CD14-positive monocyte (primary cell): ENCODE measurements around the gene PAK5. TPM values are rescaled to one million over a fixed set of nuclear protein-coding genes. Genes with fewer than 3 reads are reported as not detected.

Source experiments
- DNase-seq, 3 donors: peaks; one replicate each; pipeline ENCODE4 v3.0.0-alpha.2; 2011 to 2022
- H2AFZ ChIP-seq: 2 replicates; pipeline ENCODE4 v1.6.0; 2012; ENCODE audit warnings: mild to moderate bottlenecking, low read depth, low read length, inconsistent platforms; ENCODE audit not compliant: insufficient read depth, poor library complexity, severe bottlenecking
- H3K27ac ChIP-seq, 2 donors: 1 replicate in 1 of 2; 2 replicates in 1 of 2; pipeline ENCODE4 v1.5.1; 2012 to 2013; ENCODE audit warnings: low read length in 2 of 2, control low read depth in 1 of 2, inconsistent platforms in 1 of 2, low read depth in 1 of 2, mild to moderate bottlenecking in 1 of 2
- H3K27me3 ChIP-seq, 2 donors: one replicate each; pipeline versions ENCODE4 v1.6.0 to v1.6.1; 2011 to 2013; ENCODE audit warnings: low read length in 2 of 2; ENCODE audit not compliant: control insufficient read depth in 2 of 2, insufficient read depth in 2 of 2
- H3K36me3 ChIP-seq, 2 donors: replicated peaks in 1 of 2; 1 replicate in 1 of 2; 2 replicates in 1 of 2; pipeline versions ENCODE4 v1.5.1 to v1.6.1; 2012 to 2013; ENCODE audit warnings: low read length in 2 of 2, control low read depth in 1 of 2, inconsistent platforms in 1 of 2, mild to moderate bottlenecking in 1 of 2; ENCODE audit not compliant: insufficient read depth in 2 of 2, control insufficient read depth in 1 of 2
- H3K4me1 ChIP-seq, 2 donors: 1 replicate in 1 of 2; 2 replicates in 1 of 2; pipeline versions ENCODE4 v1.5.1 to v1.6.1; 2012 to 2013; ENCODE audit warnings: low read length in 2 of 2, control low read depth in 1 of 2, inconsistent platforms in 1 of 2, mild to moderate bottlenecking in 1 of 2, moderate library complexity in 1 of 2; ENCODE audit not compliant: insufficient read depth in 2 of 2, control insufficient read depth in 1 of 2
- H3K4me2 ChIP-seq: replicated peaks from 2 replicates; pipeline ENCODE3; 2012; ENCODE audit warnings: low read length, moderate library complexity, mild to moderate bottlenecking; ENCODE audit not compliant: poor library complexity, severe bottlenecking; ENCODE audit errors: extremely low read depth
- H3K4me3 ChIP-seq, 3 experiments: fragments of 200-600 bp in 1 of 3; sonication (generic) in 1 of 3; replicated peaks in 1 of 3; 1 replicate in 2 of 3; 2 replicates in 1 of 3; pipeline ENCODE4 v1.5.1; 2011 to 2013; ENCODE audit warnings: low read length in 3 of 3, mild to moderate bottlenecking in 3 of 3, control low read depth in 2 of 3, low read depth in 2 of 3, inconsistent platforms in 1 of 3, moderate library complexity in 1 of 3
- H3K79me2 ChIP-seq: 2 replicates; pipeline ENCODE4 v1.6.0; 2012; ENCODE audit warnings: mild to moderate bottlenecking, control low read depth, inconsistent platforms, low read length, moderate library complexity; ENCODE audit not compliant: insufficient read depth
- H3K9ac ChIP-seq: 2 replicates; pipeline ENCODE4 v1.6.0; 2017; ENCODE audit warnings: low read length, mild to moderate bottlenecking; ENCODE audit not compliant: insufficient read depth, poor library complexity, severe bottlenecking
- H3K9me3 ChIP-seq, 2 donors: replicated peaks in 1 of 2; 1 replicate in 1 of 2; 2 replicates in 1 of 2; pipeline versions ENCODE4 v1.5.1 to v1.6.1; 2012 to 2013; ENCODE audit warnings: low read length in 2 of 2, control low read depth in 1 of 2; ENCODE audit not compliant: control insufficient read depth in 1 of 2, insufficient read depth in 1 of 2
- H4K20me1 ChIP-seq: 2 replicates; pipeline ENCODE4 v1.6.0; 2012; ENCODE audit warnings: mild to moderate bottlenecking, low read length, control low read depth, moderate library complexity; ENCODE audit not compliant: insufficient read depth
- H3K27ac Mint-ChIP-seq, 7 donors: one replicate each; pipeline ENCODE4 v1.8.0; 2020; ENCODE audit warnings: mild to moderate bottlenecking in 7 of 7, mixed read lengths in 7 of 7, moderate library complexity in 6 of 7, inconsistent platforms in 2 of 7
- H3K27me3 Mint-ChIP-seq, 3 donors: one replicate each; pipeline ENCODE4 v1.8.0; 2021 to 2022; ENCODE audit warnings: low read depth in 3 of 3, mild to moderate bottlenecking in 3 of 3, mixed read lengths in 3 of 3, moderate library complexity in 3 of 3, inconsistent platforms in 1 of 3
- H3K36me3 Mint-ChIP-seq, 2 donors: one replicate each; pipeline ENCODE4 v1.8.0; 2020; ENCODE audit warnings: mixed read lengths in 2 of 2, inconsistent platforms in 1 of 2, mild to moderate bottlenecking in 1 of 2
- H3K4me1 Mint-ChIP-seq: one replicate; pipeline ENCODE4 v1.8.0; 2020; ENCODE audit warnings: mild to moderate bottlenecking, mixed read lengths
- H3K4me3 Mint-ChIP-seq, 2 donors: one replicate each; pipeline ENCODE4 v1.8.0; 2020; ENCODE audit warnings: mild to moderate bottlenecking in 2 of 2, mixed read lengths in 2 of 2, moderate library complexity in 1 of 2
- H3K9me3 Mint-ChIP-seq, 7 donors: one replicate each; pipeline ENCODE4 v1.8.0; 2020 to 2022; ENCODE audit warnings: mixed read lengths in 7 of 7, mild to moderate bottlenecking in 6 of 7, moderate library complexity in 6 of 7, inconsistent platforms in 2 of 7
- CTCF ChIP-seq: fragments of 200-600 bp; IDR thresholded peaks from one replicate; pipeline ENCODE4 v1.8.0; 2022; ENCODE audit warnings: antibody characterized with exemption, mild to moderate bottlenecking
- WGBS: methylation state at CpG from one replicate; pipeline ENCODE4 v1.1.5; 2013; ENCODE audit warnings: missing lambda C conversion rate; ENCODE audit not compliant: insufficient coverage; 5-methylcytosine and 5-hydroxymethylcytosine counted together
- intact Hi-C, 2 donors: fragments of 100-400 bp; cut with micrococcal nuclease; formaldehyde crosslinking; loops; one replicate each; pipeline versions ENCODE4 v1.15.0 to v1.15.1; 2023
- polyA plus RNA-seq, 3 donors: library from polyadenylated mRNA; depleted of rRNA in 1 of 3; unstranded in 2 of 3; stranded (reverse) in 1 of 3; fragments of 300-500 nt in 2 of 3; fragments of >200 nt in 1 of 3; fragmentation: Illumina TruSeq in 2 of 3; gene quantifications; 1 replicate in 2 of 3; 2 replicates in 1 of 3; pipeline ENCODE4 v1.2.3, GENCODE V29; 2012 to 2021

The PAK5 gene
- polyA plus RNA-seq, 3 donors = not detected

- Histone ChIP-seq H3K27me3 (peaks cover 60 to 76% of the 10 kb centered on the region in 2 donors), H4K20me1 (no peaks in the 10 kb centered on the region), H3K79me2 (no peaks in the 10 kb centered on the region), H3K4me3 (peak overlapping the region in 1 of 3 experiments; percentile 64), H3K4me2 (peak overlapping the region; percentile 64), H3K9ac (no peak overlapping the region), H3K27ac (no peak overlapping the region), H3K36me3 (no peaks in the 10 kb centered on the region), H3K4me1 (peaks cover 57 to 60% of the 10 kb centered on the region in 2 donors), H2AFZ (peak overlapping the region; percentile 32), H3K9me3 (peaks cover 0 to 7% of the 10 kb centered on the region in 2 donors)
- intact Hi-C loops = loop anchor here in 1 of 2 donors (5.0 kb wide), 1 partner anchor 50 kb away; no protein-coding TSS in a partner anchor
- Mint-ChIP-seq H3K27ac (peak overlapping the region in 2 of 7 donors; percentile 31 to 46), H3K4me1 (peaks cover 55% of the 10 kb centered on the region), H3K4me3 (peak overlapping the region; percentile 63 to 92), H3K27me3 (peaks cover 67 to 72% (median 72%) of the 10 kb centered on the region in 3 donors), H3K9me3 (peaks cover 0 to 28% (median 10%) of the 10 kb centered on the region in 7 donors), H3K36me3 (peaks cover 17 to 22% of the 10 kb centered on the region in 2 donors)
- WGBS = 5% methylated on average over 35 of the region's 37 CpGs
- DNase-seq = no peak
- TF ChIP-seq CTCF = no peak
These were observed 331.2 kb downstream of the PAK5 start for GRCh38 chr20:9507544-9508239.

GRCh38 chr20:9506964-9507369 lies 331.9 kb downstream of the PAK5 start:
- no peak overlapping the region for H3K27ac Mint-ChIP-seq
- H3K27ac ChIP-seq = no peak overlapping the region
- H3K9me3 ChIP-seq = peaks cover 0 to 7% of the 10 kb centered on the region in 2 donors
- H3K4me3 ChIP-seq = peak overlapping the region in 2 of 3 experiments; percentile 11 to 64
- 4% methylated on average over 31 of the region's 31 CpGs for WGBS
- peaks cover 0 to 28% (median 10%) of the 10 kb centered on the region in 7 donors for H3K9me3 Mint-ChIP-seq
- H3K36me3 ChIP-seq = no peaks in the 10 kb centered on the region
- intact Hi-C loops = loop anchor here in 1 of 2 donors (5.0 kb wide), 1 partner anchor 50 kb away; no protein-coding TSS in a partner anchor
- H3K36me3 Mint-ChIP-seq = peaks cover 17 to 22% of the 10 kb centered on the region in 2 donors
- H2AFZ ChIP-seq = peak overlapping the region; percentile 6
- H4K20me1 ChIP-seq = no peaks in the 10 kb centered on the region
- H3K27me3 Mint-ChIP-seq = peaks cover 61 to 67% (median 65%) of the 10 kb centered on the region in 3 donors
- H3K4me1 ChIP-seq = peaks cover 61 to 63% of the 10 kb centered on the region in 2 donors
- no peak for DNase-seq
- no peaks in the 10 kb centered on the region for H3K79me2 ChIP-seq
- peak overlapping the region; percentile 64 for H3K4me2 ChIP-seq
- H3K4me3 Mint-ChIP-seq = peak overlapping the region; percentile 60 to 92
- TF ChIP-seq CTCF = no peak
- peaks cover 58 to 69% of the 10 kb centered on the region in 2 donors for H3K27me3 ChIP-seq
- no peak overlapping the region for H3K9ac ChIP-seq
- H3K4me1 Mint-ChIP-seq = peaks cover 59% of the 10 kb centered on the region
